Gastrocnemius medialis (tissue), 4 donors: ENCODE results near the gene SLC6A6.

Experiments used
- CTCF ChIP-seq, 5 experiments: fragments of 450-650 bp in 3 of 5; fragments of 200-600 bp in 2 of 5; sonication (generic) in 2 of 5; IDR thresholded peaks in 4 of 5; conservative IDR thresholded peaks in 1 of 5; 1 replicate in 4 of 5; 2 replicates in 1 of 5; pipeline ENCODE4 v1.5.1; 2016 to 2019; ENCODE audit warnings: antibody characterized with exemption in 5 of 5, mild to moderate bottlenecking in 3 of 5, moderate library complexity in 3 of 5
- POLR2A ChIP-seq, 2 donors: fragments of 450-650 bp; IDR thresholded peaks; one replicate each; pipeline ENCODE4 v1.6.1; 2017; ENCODE audit warnings: antibody characterized with exemption in 2 of 2, mild to moderate bottlenecking in 2 of 2, moderate library complexity in 2 of 2

GRCh38 chr3:14458434-14459275 is 56.2 kb downstream of the SLC6A6 start:
- TF ChIP-seq CTCF (IDR thresholded peaks at IDR 0.05 in 4 of 5, conservative IDR thresholded peaks at IDR 0.05 in 1 of 5) (no peak), POLR2A (IDR thresholded peaks at IDR 0.05) (no peak)
